ENCODE data around the gene FAM53B.

Gene FAM53B

DNA sequence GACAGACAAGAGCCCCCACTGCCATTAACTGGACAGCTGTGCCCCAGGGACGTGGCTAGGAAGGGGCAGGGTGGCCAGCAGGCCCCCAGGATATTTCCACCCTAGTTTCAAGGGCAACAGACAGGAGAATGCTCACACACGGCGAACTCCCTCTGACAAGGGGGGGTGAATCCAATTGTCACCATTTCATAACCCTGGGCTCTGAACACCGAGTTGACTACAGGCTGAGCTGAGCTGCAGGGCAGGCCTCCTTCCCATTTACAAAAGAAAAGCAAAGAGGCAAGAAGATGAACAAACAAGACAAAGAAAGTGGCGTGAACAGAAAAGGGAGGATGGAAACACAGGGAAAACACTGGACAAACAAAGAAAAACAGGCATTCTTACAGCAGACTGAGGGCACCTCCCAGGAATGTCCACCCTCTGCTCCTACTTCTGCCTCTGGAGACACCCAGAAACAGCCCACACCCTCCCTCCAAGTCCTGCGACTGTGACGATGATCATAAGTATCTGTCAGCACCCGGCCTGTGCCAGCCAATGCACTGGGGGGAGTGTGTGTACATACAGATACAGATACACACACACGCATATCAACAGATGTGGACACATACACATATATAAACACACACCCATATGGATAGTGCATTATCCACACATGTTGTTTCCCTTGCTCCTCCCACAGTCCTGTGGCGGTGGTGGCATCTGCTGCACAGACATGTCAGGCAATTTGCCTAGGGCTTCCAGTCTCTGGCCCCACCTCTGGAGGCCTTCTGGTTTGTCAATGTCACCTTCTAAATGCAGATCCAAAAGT lies 66.2 kb downstream of the FAM53B start:
- Histone ChIP-seq H2BK120ac (ENCODE audit: low read depth, low read length) (no peak overlapping the region), H2AK5ac (ENCODE audit: low read depth, low read length) (no peak overlapping the region), H3K36me3 (replicated peaks in 1 of 2; ENCODE audit: control insufficient read depth in 2 of 2, insufficient read depth in 2 of 2, low read length in 2 of 2) (peaks cover 13 to 70% of the 10 kb centered on the region in 2 donors), H3K4me1 (ENCODE audit: control insufficient read depth in 2 of 2, insufficient read depth in 1 of 2, low read depth in 1 of 2, low read length in 2 of 2) (peaks cover 14 to 19% of the 10 kb centered on the region in 2 donors), H2AFZ (ENCODE audit: low read length) (no peak overlapping the region), H2BK12ac (ENCODE audit: low read length) (no peak overlapping the region), H3K18ac (ENCODE audit: low read length) (peak overlapping the region; percentile 58), H3K4me2 (ENCODE audit: insufficient read depth, low read length, poor library complexity, severe bottlenecking) (no peak overlapping the region), H3K4ac (ENCODE audit: low read length) (no peak overlapping the region), H3K14ac (ENCODE audit: low read length) (no peak overlapping the region), H2BK15ac (ENCODE audit: low read length) (no peak overlapping the region), H3K23ac (ENCODE audit: low read depth, low read length, poor library complexity) (no peak overlapping the region), H3K4me3 (ENCODE audit: low read length in 2 of 2) (no peak overlapping the region), H3K27me3 (ENCODE audit: control insufficient read depth in 3 of 3, insufficient read depth in 3 of 3, low read depth in 1 of 3, low read length in 3 of 3) (no peaks in the 10 kb centered on the region), H3K27ac (replicated peaks; ENCODE audit: low read length) (no peak overlapping the region), H3K9ac (ENCODE audit: low read depth, low read length, poor library complexity) (no peak overlapping the region), H4K8ac (ENCODE audit: low read depth, low read length) (no peak overlapping the region), H3K9me3 (replicated peaks in 1 of 2; ENCODE audit: control insufficient read depth in 2 of 2, insufficient read depth in 1 of 2, low read depth in 1 of 2, low read length in 2 of 2) (no peaks in the 10 kb centered on the region), H3K79me1 (ENCODE audit: low read depth, low read length) (peaks cover 11% of the 10 kb centered on the region), H2BK5ac (ENCODE audit: low read length) (no peak overlapping the region), H4K91ac (ENCODE audit: low read depth, low read length, poor library complexity) (no peak overlapping the region)
- WGBS, 2 donors (ENCODE audit: extremely low coverage in 2 of 2, insufficient read length in 2 of 2, insufficient replicate concordance in 1 of 2) = no CpG with 5 or more reads among the region's 10 CpGs
- no peak for DNase-seq (ENCODE audit: low spot score)

DNA sequence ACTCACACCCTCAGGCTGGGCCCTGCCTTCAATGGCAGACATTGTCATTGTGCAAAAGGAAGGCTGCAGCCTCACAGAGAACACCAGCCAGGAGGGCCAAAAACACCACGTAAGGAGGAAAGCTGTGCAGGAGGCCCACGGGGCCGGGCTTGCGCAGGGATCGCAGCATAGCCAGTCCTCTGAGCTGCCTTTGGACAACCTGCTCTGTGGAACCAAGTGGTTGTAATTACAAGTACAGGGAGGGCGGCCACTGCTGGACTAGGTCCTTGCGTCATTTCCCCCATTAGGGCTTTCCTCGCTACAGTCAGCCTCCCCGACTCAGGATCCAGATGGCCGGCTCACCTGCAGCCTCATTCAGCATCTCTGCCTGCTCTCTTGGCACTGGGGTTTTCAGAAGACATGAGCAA lies 66.9 kb downstream of the FAM53B start:
- H3K4me2 ChIP-seq (ENCODE audit: insufficient read depth, low read length, poor library complexity, severe bottlenecking) = no peak overlapping the region
- H2AFZ ChIP-seq (ENCODE audit: low read length) = no peak overlapping the region
- WGBS, 2 donors (ENCODE audit: extremely low coverage in 2 of 2, insufficient read length in 2 of 2, insufficient replicate concordance in 1 of 2) = no CpG with 5 or more reads among the region's 10 CpGs
- peak overlapping the region; percentile 20 for H3K27ac ChIP-seq (replicated peaks; ENCODE audit: low read length)
- H3K18ac ChIP-seq (ENCODE audit: low read length) = peak overlapping the region; percentile 58
- no peak overlapping the region for H2AK5ac ChIP-seq (ENCODE audit: low read depth, low read length)
- H2BK120ac ChIP-seq (ENCODE audit: low read depth, low read length) = no peak overlapping the region
- no peaks in the 10 kb centered on the region for H3K9me3 ChIP-seq (replicated peaks in 1 of 2; ENCODE audit: control insufficient read depth in 2 of 2, insufficient read depth in 1 of 2, low read depth in 1 of 2, low read length in 2 of 2)
- H3K23ac ChIP-seq (ENCODE audit: low read depth, low read length, poor library complexity) = no peak overlapping the region
- H3K79me1 ChIP-seq (ENCODE audit: low read depth, low read length) = peaks cover 11% of the 10 kb centered on the region
- no peak overlapping the region for H4K8ac ChIP-seq (ENCODE audit: low read depth, low read length)
- peaks cover 18 to 26% of the 10 kb centered on the region in 2 donors for H3K4me1 ChIP-seq (ENCODE audit: control insufficient read depth in 2 of 2, insufficient read depth in 1 of 2, low read depth in 1 of 2, low read length in 2 of 2)
- no peak overlapping the region for H3K4me3 ChIP-seq (ENCODE audit: low read length in 2 of 2)
- no peak overlapping the region for H3K4ac ChIP-seq (ENCODE audit: low read length)
- no peak overlapping the region for H2BK5ac ChIP-seq (ENCODE audit: low read length)
- no peak overlapping the region for H4K91ac ChIP-seq (ENCODE audit: low read depth, low read length, poor library complexity)
- DNase-seq (ENCODE audit: low spot score) = no peak
- no peaks in the 10 kb centered on the region for H3K27me3 ChIP-seq (ENCODE audit: control insufficient read depth in 3 of 3, insufficient read depth in 3 of 3, low read depth in 1 of 3, low read length in 3 of 3)
- no peak overlapping the region for H2BK12ac ChIP-seq (ENCODE audit: low read length)
- no peak overlapping the region for H3K14ac ChIP-seq (ENCODE audit: low read length)
- peaks cover 13 to 64% of the 10 kb centered on the region in 2 donors for H3K36me3 ChIP-seq (replicated peaks in 1 of 2; ENCODE audit: control insufficient read depth in 2 of 2, insufficient read depth in 2 of 2, low read length in 2 of 2)
- no peak overlapping the region for H2BK15ac ChIP-seq (ENCODE audit: low read length)
- H3K9ac ChIP-seq (ENCODE audit: low read depth, low read length, poor library complexity) = no peak overlapping the region

DNA sequence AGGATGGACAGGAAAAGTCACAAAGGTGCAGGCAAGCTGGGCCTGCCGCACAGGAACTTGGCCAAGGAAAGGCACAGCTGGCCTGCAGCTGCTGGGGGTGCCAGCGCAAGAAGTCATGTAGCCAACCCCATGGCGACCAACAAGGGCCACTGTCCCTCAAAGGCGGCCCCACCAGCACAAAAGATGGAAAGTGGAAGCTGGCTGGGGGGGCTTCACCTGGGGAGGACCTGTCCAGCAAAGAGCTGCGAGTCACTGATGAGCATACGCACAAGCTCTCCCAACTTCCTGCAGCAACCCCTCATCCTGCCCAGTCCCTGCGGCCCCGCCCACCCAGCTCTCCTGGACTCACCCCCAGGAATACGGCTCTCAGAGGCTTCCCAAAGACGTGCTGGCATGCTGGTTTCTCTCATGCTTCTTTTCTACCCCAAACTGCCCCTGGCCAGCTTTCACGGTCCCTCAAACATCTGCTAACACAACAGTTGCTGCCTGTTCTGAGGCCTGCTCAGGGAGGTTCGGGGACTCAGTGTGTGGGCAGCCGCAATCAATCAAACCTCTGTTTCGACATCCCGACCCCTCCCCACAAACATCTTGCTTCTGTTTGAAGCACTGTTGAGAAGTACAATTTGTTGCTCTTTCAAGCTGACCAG lies 67.6 kb downstream of the FAM53B start:
- Histone ChIP-seq H2BK120ac (ENCODE audit: low read depth, low read length) (no peak overlapping the region), H3K27ac (replicated peaks; ENCODE audit: low read length) (no peak overlapping the region), H3K23ac (ENCODE audit: low read depth, low read length, poor library complexity) (no peak overlapping the region), H3K79me1 (ENCODE audit: low read depth, low read length) (peaks cover 11% of the 10 kb centered on the region), H2AFZ (ENCODE audit: low read length) (no peak overlapping the region), H2AK5ac (ENCODE audit: low read depth, low read length) (no peak overlapping the region), H4K8ac (ENCODE audit: low read depth, low read length) (no peak overlapping the region), H3K4me3 (ENCODE audit: low read length in 2 of 2) (no peak overlapping the region), H3K4ac (ENCODE audit: low read length) (no peak overlapping the region), H3K18ac (ENCODE audit: low read length) (peak overlapping the region; percentile 78), H3K9me3 (replicated peaks in 1 of 2; ENCODE audit: control insufficient read depth in 2 of 2, insufficient read depth in 1 of 2, low read depth in 1 of 2, low read length in 2 of 2) (no peaks in the 10 kb centered on the region), H3K14ac (ENCODE audit: low read length) (no peak overlapping the region), H2BK12ac (ENCODE audit: low read length) (no peak overlapping the region), H3K4me1 (ENCODE audit: control insufficient read depth in 2 of 2, insufficient read depth in 1 of 2, low read depth in 1 of 2, low read length in 2 of 2) (peaks cover 23 to 33% of the 10 kb centered on the region in 2 donors), H2BK15ac (ENCODE audit: low read length) (no peak overlapping the region), H3K4me2 (ENCODE audit: insufficient read depth, low read length, poor library complexity, severe bottlenecking) (no peak overlapping the region), H4K91ac (ENCODE audit: low read depth, low read length, poor library complexity) (no peak overlapping the region), H3K27me3 (ENCODE audit: control insufficient read depth in 3 of 3, insufficient read depth in 3 of 3, low read depth in 1 of 3, low read length in 3 of 3) (no peaks in the 10 kb centered on the region), H3K9ac (ENCODE audit: low read depth, low read length, poor library complexity) (no peak overlapping the region), H2BK5ac (ENCODE audit: low read length) (no peak overlapping the region), H3K36me3 (replicated peaks in 1 of 2; ENCODE audit: control insufficient read depth in 2 of 2, insufficient read depth in 2 of 2, low read length in 2 of 2) (peaks cover 7 to 63% of the 10 kb centered on the region in 2 donors)
- no peak for DNase-seq (ENCODE audit: low spot score)
- WGBS, 2 donors (ENCODE audit: extremely low coverage in 2 of 2, insufficient read length in 2 of 2, insufficient replicate concordance in 1 of 2) = no CpG with 5 or more reads among the region's 15 CpGs

DNA sequence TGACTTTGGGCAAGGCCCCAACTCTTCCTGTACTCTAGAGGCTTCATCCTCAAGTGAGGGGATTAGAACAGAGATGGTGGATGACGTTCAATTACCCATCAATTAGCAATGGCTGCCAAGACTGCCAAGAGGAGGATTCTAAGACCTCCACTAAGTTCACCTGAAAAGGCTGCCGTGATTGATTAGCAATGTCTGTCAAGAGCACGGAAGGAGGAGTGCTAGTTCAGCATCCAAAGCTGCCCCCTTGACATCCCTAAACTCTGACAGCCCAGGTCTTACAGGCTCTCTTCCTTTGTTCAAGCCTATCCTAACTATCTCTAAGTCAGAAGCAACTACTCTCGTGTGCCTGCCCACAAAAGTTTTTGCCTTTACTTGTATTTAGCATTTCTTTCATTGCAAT lies 68.4 kb downstream of the FAM53B start:
- WGBS, 2 donors (ENCODE audit: extremely low coverage in 2 of 2, insufficient read length in 2 of 2, insufficient replicate concordance in 1 of 2) = no CpG with 5 or more reads among the region's 4 CpGs
- H2BK15ac ChIP-seq (ENCODE audit: low read length) = no peak overlapping the region
- H3K27ac ChIP-seq (replicated peaks; ENCODE audit: low read length) = no peak overlapping the region
- no peak overlapping the region for H2AK5ac ChIP-seq (ENCODE audit: low read depth, low read length)
- peaks cover 5 to 56% of the 10 kb centered on the region in 2 donors for H3K36me3 ChIP-seq (replicated peaks in 1 of 2; ENCODE audit: control insufficient read depth in 2 of 2, insufficient read depth in 2 of 2, low read length in 2 of 2)
- no peaks in the 10 kb centered on the region for H3K9me3 ChIP-seq (replicated peaks in 1 of 2; ENCODE audit: control insufficient read depth in 2 of 2, insufficient read depth in 1 of 2, low read depth in 1 of 2, low read length in 2 of 2)
- no peak overlapping the region for H2BK120ac ChIP-seq (ENCODE audit: low read depth, low read length)
- no peak overlapping the region for H3K14ac ChIP-seq (ENCODE audit: low read length)
- H3K4me1 ChIP-seq (ENCODE audit: control insufficient read depth in 2 of 2, insufficient read depth in 1 of 2, low read depth in 1 of 2, low read length in 2 of 2) = peaks cover 23 to 40% of the 10 kb centered on the region in 2 donors
- DNase-seq (ENCODE audit: low spot score) = no peak
- no peak overlapping the region for H3K9ac ChIP-seq (ENCODE audit: low read depth, low read length, poor library complexity)
- H3K4me3 ChIP-seq (ENCODE audit: low read length in 2 of 2) = no peak overlapping the region
- H3K79me1 ChIP-seq (ENCODE audit: low read depth, low read length) = peaks cover 12% of the 10 kb centered on the region
- H3K18ac ChIP-seq (ENCODE audit: low read length) = no peak overlapping the region
- no peak overlapping the region for H3K4me2 ChIP-seq (ENCODE audit: insufficient read depth, low read length, poor library complexity, severe bottlenecking)
- H2BK12ac ChIP-seq (ENCODE audit: low read length) = no peak overlapping the region
- H3K27me3 ChIP-seq (ENCODE audit: control insufficient read depth in 3 of 3, insufficient read depth in 3 of 3, low read depth in 1 of 3, low read length in 3 of 3) = no peaks in the 10 kb centered on the region
- no peak overlapping the region for H2BK5ac ChIP-seq (ENCODE audit: low read length)
- H2AFZ ChIP-seq (ENCODE audit: low read length) = no peak overlapping the region
- no peak overlapping the region for H3K23ac ChIP-seq (ENCODE audit: low read depth, low read length, poor library complexity)
- H3K4ac ChIP-seq (ENCODE audit: low read length) = no peak overlapping the region
- no peak overlapping the region for H4K8ac ChIP-seq (ENCODE audit: low read depth, low read length)
- H4K91ac ChIP-seq (ENCODE audit: low read depth, low read length, poor library complexity) = no peak overlapping the region

Measured in neuronal stem cell (in vitro differentiated cells).